Effector CD4-positive, alpha-beta T cell (primary cell): ENCODE results near the gene SIGMAR1.
"Not testable (repeated sequence)": the region's sequence is repeated elsewhere in the genome, so short reads cannot be mapped to it uniquely, and the experiment has no call there.

Experiments used
- DNase-seq: peaks from one replicate; pipeline ENCODE4 v3.0.0-alpha.2; 2020

SIGMAR1 gene

DNA sequence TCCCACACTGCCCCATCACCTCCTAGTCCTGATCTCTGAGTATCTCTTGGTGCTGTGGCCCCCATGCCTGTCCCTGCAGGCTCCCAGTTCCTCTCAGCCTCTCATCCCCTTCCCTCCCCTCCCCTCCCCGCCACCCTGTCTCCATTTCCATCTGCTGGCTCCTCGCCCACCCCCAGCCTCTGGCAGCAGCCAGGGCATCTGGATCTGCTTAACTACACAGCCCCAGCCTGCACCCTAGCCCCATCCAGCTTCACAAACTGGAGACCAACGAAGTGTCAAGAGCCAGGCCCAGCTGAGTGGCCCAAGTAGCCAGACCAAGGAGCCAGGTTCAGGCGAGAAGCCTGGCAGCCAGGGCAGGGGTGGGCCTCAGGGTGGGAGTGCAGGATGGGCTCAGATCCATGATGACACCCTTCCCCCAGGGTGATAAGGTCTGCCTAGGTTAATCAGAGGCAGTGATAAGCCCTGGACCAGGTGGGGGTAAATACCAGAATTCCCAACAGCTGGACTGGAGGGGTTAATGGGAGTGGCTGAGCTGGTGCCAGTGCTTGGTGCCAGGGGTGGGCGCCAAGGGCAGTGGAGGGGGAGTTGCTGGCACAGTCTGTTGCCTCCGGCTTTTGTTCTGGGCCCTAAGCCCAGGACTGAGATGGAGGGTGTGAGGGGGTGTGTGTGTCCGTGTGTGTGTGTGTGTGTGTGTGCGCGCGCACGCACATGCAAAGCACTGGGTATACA is 16.9 kb upstream of the SIGMAR1 start:
- no peak for DNase-seq

DNA sequence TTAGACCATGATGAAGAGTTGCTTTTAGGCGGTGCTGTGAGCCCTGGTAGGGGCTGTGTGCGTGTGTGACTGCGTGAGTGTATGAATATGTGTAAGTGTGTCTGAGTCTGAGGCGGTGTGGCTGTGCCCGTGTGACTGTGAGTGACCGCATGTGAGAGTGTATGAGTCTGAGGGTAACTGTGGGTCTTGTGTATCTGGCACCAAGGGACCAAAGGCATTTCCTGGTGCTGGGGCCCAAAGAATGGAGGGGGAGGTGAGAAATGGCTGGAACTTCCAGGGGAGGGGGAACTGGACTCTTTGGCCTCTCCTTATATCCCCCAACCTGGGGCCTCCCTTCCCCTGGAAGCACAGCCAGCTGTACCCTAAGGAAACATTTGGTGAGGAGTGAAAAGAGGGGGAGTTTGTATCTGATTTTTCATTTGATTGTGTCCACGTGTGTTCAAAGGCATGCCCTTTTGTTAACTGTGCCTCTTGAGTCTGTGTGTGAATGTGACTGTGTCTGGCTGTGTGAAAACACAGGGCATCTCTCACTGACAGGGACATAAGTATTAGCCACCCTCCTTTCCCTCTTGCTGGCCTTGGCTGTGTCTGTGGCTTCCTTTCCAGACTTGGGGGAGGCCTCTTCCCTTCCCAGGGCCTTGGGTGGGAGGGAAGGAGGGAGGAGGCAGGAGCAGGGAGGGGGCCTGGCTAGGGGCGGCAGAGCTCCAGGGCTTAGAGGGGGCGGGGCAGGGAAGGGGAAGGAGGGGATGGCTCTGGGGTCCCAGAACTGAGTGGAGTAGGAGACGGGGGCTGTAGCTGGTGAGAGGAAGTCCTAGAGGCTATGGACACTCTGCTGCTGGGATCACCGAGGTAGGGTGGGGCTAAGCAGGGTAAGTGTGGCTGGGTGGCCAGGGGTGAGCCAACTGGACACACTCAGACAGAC is 15.8 kb upstream of the SIGMAR1 start:
- DNase-seq, result no peak

DNA sequence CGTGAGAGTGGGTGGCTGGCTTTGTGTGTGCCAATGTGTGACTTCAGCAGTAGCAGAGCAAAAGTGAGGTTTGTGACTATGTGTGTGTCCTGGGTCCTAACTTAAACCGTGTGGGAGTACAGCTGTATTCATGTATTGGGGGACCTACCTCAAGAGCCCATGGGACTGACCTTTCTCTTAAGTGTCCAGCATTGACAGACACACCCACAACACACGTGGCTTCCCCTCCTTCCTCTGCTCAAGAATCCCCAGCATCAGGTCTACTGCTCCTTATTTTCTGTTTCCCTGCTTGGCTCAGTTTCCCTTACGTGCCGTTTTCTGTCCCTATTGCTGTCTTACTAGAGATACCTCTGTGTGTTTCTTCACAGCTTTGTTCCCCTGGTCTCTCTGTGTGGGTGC is 15.0 kb upstream of the SIGMAR1 start:
- DNase-seq, result no peak

DNA sequence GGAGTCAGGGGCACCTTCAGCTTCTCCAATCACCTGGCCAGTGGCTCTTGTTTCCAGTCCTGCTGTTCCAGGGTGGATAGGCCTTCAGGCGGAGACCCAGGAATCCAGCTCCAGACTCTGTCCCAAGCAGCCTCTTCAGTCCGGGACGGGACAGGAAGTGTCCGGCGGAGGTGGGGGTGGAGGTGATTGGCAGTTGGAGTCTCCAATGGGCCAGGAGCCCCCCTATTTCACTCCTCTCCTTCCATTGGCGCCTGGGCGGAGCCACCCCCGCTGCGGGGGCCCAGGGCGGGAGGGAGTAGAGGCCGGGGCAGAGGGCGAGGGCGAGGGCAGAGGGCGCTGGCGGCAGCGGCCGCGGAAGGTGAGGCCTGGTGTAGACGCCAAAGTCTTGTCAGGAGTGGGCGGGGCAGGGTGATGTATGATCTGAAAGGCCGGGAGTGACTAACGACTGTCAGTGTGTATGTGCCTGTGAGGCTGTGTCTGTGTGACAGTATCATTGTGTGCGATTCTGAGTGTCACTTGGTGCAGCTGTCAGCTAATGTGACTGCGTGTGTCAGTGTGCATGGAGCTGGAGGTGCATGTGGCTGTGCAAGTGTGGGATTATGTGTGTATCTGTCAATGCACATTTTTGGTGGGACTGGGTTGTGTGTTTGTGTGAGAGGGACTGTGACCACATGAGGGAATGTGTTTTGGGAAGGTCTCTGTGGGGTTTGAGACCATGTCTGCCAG is 14.5 kb upstream of the SIGMAR1 start, which contains the start of gene IL11RA:
IL11RA (plus strand) TSS at position 310 of the 726 bp plus-strand sequence. CDS start 3,033 bp downstream, outside the sequence.
- no peak for DNase-seq

DNA sequence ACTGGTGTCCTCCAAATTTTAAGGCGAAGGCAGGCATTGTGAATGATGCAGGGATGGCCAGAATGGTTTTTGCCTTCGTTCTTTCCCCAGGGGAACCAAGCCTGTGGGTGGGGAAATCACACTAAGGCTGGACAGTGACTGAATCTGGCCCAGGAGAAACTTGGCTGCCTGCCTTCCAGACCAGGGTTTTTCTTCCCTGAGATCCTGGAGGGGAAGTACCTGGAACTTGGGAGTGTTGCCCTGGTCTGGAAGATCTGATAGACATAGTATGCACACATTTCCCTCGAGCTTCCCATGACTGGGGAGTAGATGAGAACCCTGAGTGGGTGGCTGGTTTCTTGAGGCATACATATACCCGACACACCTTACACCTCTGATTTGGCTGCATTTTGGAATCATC is 13.7 kb upstream of the SIGMAR1 start:
- DNase-seq, result no peak

- DNase-seq, result no peak
These were observed 13.2 kb upstream of the SIGMAR1 start for GRCh38 chr9:34650816-34651215.

GRCh38 chr9:34648673-34649072 is 11.1 kb upstream of the SIGMAR1 start:
- no peak for DNase-seq

- DNase-seq, result no peak
These were observed 10.1 kb upstream of the SIGMAR1 start for GRCh38 chr9:34647651-34648050.

- DNase-seq, result no peak
These were observed 9.5 kb upstream of the SIGMAR1 start for GRCh38 chr9:34647084-34647403.

DNA sequence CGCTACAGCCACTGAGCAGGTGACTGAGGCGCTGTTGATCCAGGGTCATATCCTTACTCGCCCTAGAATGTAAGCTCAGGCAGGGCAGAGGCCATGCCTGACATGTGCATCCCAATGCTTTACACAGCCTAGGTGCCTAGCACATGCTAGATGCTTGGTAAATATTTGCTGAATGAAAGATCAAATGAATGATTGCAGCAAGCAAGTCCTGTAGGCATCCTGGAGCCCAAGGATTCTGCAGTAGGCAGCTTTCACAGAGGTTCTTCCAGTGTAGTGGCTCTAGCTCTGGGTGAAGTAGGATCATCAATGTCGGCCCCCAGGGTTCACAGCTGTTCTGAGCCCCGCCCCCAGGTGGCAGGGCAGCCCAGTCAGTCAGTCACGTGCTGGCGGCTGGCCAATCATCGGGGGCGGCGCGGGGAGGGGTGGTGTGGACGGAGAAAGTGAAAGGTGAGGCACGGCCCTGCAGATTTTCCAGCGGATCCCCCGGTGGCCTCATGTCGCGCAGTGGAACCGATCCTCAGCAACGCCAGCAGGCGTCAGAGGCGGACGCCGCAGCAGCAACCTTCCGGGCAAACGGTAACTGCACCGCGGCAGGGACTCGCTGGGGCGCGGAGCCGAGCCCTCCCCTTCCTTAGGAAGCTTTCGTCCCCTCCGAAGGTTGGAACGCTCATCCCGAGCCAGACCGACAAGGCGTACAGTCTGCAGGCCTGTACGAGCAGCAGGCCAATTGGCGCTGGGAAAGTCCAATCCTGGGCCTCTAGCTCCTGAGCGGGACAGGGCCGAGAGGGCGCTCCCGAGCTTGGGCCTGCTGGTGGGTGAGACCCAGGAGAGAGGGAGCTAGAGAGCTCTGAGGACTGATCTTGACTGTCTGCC is 8.9 kb upstream of the SIGMAR1 start, which contains the start of gene GALT:
GALT (plus strand) TSS at position 465 of the 873 bp plus-strand sequence; CDS start at position 495, 30 bp downstream.
- peak; percentile 96 for DNase-seq

- no peak for DNase-seq
These were observed 7.3 kb upstream of the SIGMAR1 start for GRCh38 chr9:34644766-34645314.

GRCh38 chr9:34642679-34643078 is 5.1 kb upstream of the SIGMAR1 start:
- no peak for DNase-seq

GRCh38 chr9:34639322-34639721 is 1.7 kb upstream of the SIGMAR1 start:
- DNase-seq, result not testable (repeated sequence)

GRCh38 chr9:34638138-34638445 is 505 bp upstream of the SIGMAR1 start:
- no peak for DNase-seq

- DNase-seq, result no peak
These were observed 714 bp downstream of the SIGMAR1 start for GRCh38 chr9:34636791-34637355.

DNA sequence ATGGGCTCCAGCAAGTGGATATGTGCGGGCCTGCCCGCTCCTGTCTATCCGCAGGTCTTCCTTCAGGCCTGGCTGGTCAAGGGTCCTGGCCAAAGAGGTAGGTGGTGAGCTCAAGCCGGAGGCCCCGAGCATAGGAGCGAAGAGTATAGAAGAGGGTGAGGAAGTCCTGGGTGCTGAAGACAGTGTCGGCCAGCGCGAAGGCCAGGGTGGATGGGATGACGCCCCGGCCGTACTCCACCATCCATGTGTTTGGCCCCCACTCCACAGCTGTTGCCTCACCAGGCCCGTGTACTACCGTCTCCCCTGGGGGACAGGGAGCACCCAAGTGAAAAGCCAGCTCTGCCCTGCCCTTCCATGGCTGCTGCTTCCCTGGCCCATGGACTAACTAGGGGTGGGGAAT is 2.0 kb downstream of the SIGMAR1 start:
- DNase-seq, result no peak

- no peak for DNase-seq
These were observed 2.9 kb downstream of the SIGMAR1 start for GRCh38 chr9:34634551-34635248.

- peak; percentile 72 for DNase-seq
These were observed 3.6 kb downstream of the SIGMAR1 start for GRCh38 chr9:34633851-34634550.

- no peak for DNase-seq
These were observed 4.4 kb downstream of the SIGMAR1 start for GRCh38 chr9:34633166-34633565.

DNA sequence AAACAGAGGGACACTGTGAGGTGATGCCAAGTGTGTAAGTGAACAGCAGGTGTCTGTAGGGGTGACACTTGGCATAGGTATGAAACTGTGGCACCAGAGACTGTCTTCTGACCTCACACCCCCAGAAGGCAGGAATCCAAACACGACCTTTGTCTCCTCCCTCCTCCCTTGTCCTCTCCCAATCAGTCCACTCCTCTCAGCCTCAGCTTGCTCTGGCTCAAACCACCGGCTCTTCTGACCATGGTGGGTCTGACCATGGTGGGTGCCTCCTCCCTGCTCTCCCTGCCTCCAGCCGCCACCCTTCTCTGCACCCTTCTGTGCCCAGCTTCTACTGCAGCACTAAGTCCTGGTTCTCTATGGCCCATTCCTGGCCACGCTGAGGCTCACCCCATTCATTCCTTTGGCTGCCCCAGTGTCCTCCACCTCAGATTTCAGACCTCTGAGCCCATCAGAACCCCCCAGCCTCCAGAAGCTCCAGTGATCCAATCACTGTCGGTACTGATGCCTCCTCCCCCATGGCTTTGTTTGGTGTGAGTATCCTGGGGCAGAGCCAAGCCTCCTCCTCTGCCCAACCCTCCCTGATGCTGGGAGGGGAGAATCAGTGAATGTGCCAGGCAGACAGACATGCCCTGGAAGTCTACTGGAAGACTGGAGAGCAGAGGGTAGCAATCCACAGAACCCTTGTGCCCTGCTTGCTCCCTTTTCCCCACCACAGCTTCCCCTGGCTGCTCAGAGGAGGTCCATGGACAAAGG is 7.0 kb downstream of the SIGMAR1 start:
- DNase-seq, result no peak
